Measurements from ENCODE around the gene SPACA7. TPM values are rescaled to one million over a fixed set of nuclear protein-coding genes. Genes with fewer than 3 reads are reported as not detected.

Gene SPACA7
- total RNA-seq, 1 experiment from 2014 or later: not detected

DNA sequence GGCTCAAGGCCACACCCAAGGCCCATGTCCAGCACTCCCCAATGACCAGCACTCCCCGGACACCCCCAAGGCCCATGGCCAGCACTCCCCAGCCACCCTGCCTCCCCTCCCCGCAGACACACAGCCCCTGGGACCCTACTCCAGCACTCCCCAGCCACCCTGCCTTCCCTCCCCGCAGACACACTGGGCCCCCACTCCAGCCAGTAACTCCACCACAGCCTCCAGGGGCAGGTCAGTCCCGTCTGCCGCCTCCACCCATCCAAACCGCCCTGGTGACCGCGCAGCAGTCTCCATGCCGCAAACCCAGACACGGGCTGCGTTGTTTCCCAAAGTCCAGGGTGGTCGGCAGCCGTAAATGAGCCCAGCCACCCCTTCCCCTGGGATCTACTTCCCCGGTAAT is 70.7 kb downstream of the SPACA7 start:
- Histone ChIP-seq H4K91ac (ENCODE audit: insufficient read length, low read depth, low read length) (no peak overlapping the region), H2BK120ac (ENCODE audit: low read depth, low read length, poor library complexity, severe bottlenecking) (no peak overlapping the region), H2BK5ac (ENCODE audit: insufficient read length, low read length) (no peak overlapping the region), H3K4me2 (ENCODE audit: insufficient read depth, insufficient read length, low read length) (no peak overlapping the region), H3K27me3 (ENCODE audit: insufficient read depth, low read length) (no peaks in the 10 kb centered on the region; the same call in 1 of the 2 replicates), H4K5ac (ENCODE audit: insufficient read length, low read depth, low read length) (no peak overlapping the region), H3K9ac (ENCODE audit: extremely low read depth, insufficient read length, low read length) (no peak overlapping the region), H3K27ac (ENCODE audit: insufficient read length, low read depth, low read length) (no peak overlapping the region), H3K4me1 (ENCODE audit: insufficient read depth, low read length) (no peaks in the 10 kb centered on the region), H2BK20ac (ENCODE audit: low read depth, low read length, poor library complexity, severe bottlenecking) (no peak overlapping the region), H3K14ac (ENCODE audit: insufficient read depth, low read length) (no peak overlapping the region), H3K18ac (ENCODE audit: insufficient read length, low read depth, low read length) (no peak overlapping the region), H3K4ac (ENCODE audit: low read depth, low read length) (no peak overlapping the region), H2BK15ac (ENCODE audit: low read depth, low read length) (no peak overlapping the region), H2AK5ac (ENCODE audit: insufficient read length, low read length) (no peak overlapping the region), H2AFZ (ENCODE audit: low read length) (no peak overlapping the region), H3T11ph (ENCODE audit: low read length) (no peak overlapping the region), H3K79me1 (ENCODE audit: insufficient read depth, low read depth, low read length, poor library complexity, severe bottlenecking) (no peaks in the 10 kb centered on the region), H4K8ac (replicated peaks; ENCODE audit: insufficient read length, low read depth, low read length) (no peak overlapping the region), H2BK12ac (ENCODE audit: insufficient read length, low read depth, low read length) (no peak overlapping the region), H3K23ac (ENCODE audit: insufficient read length, low read depth, low read length) (no peak overlapping the region), H3K23me2 (ENCODE audit: insufficient read length, low read depth, low read length, poor library complexity, severe bottlenecking) (no peaks in the 10 kb centered on the region), H3K56ac (ENCODE audit: insufficient read length, low read depth, low read length) (no peak overlapping the region), H3K9me3 (ENCODE audit: control insufficient read depth, low read depth, low read length) (no peaks in the 10 kb centered on the region), H4K20me1 (ENCODE audit: control insufficient read depth, insufficient read depth, insufficient read length) (no peaks in the 10 kb centered on the region), H3K79me2 (ENCODE audit: insufficient read depth, low read length) (no peaks in the 10 kb centered on the region)
- WGBS (ENCODE audit: extremely low coverage, insufficient read length, low lambda C conversion rate): no CpG with 5 or more reads among the region's 14 CpGs
- TF ChIP-seq, protein P1, sequence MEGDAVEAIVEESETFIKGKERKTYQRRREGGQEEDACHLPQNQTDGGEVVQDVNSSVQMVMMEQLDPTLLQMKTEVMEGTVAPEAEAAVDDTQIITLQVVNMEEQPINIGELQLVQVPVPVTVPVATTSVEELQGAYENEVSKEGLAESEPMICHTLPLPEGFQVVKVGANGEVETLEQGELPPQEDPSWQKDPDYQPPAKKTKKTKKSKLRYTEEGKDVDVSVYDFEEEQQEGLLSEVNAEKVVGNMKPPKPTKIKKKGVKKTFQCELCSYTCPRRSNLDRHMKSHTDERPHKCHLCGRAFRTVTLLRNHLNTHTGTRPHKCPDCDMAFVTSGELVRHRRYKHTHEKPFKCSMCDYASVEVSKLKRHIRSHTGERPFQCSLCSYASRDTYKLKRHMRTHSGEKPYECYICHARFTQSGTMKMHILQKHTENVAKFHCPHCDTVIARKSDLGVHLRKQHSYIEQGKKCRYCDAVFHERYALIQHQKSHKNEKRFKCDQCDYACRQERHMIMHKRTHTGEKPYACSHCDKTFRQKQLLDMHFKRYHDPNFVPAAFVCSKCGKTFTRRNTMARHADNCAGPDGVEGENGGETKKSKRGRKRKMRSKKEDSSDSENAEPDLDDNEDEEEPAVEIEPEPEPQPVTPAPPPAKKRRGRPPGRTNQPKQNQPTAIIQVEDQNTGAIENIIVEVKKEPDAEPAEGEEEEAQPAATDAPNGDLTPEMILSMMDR (conservative IDR thresholded peaks at IDR 0.05): no peak
- H3K4me3 Mint-ChIP-seq: no peak overlapping the region
- H3K36me3 Mint-ChIP-seq (ENCODE audit: insufficient read depth in 1 of 3, low read depth in 3 of 3): no peaks in the 10 kb centered on the region; a peak in 1 of 7 replicates
- DNase-seq: peak; percentile 21
- no peak overlapping the region for H3K27ac Mint-ChIP-seq
- H3K4me1 Mint-ChIP-seq: peaks cover 11 to 14% of the 10 kb centered on the region in 2 experiments
- no peaks in the 10 kb centered on the region for H3K9me3 Mint-ChIP-seq
- H3K27me3 Mint-ChIP-seq (ENCODE audit: low read depth): peaks cover 56% of the 10 kb centered on the region
